GM08714 (cell line): ENCODE results near the gene JAZF1.

ENCODE experiments used
- H3K4me3 ChIP-seq: fragments of 200-500 bp; sonication (Bioruptor generic); 2 replicates; pipeline ENCODE4 v1.5.1; 2014; ENCODE audit warnings: mild to moderate bottlenecking, low read length, inconsistent platforms
- ZNF274 ChIP-seq: IDR thresholded peaks from 2 replicates; pipeline ENCODE4 v1.6.1; 2012; ENCODE audit warnings: mild to moderate bottlenecking, low read depth, low read length

Gene JAZF1

GRCh38 chr7:27944643-27945042, 236.0 kb downstream of the JAZF1 start:
- no peak overlapping the region for H3K4me3 ChIP-seq
- TF ChIP-seq ZNF274: no peak

GRCh38 chr7:27943241-27943640, 237.4 kb downstream of the JAZF1 start:
- no peak for TF ChIP-seq ZNF274
- no peak overlapping the region for H3K4me3 ChIP-seq

- H3K4me3 ChIP-seq: no peak overlapping the region
- no peak for TF ChIP-seq ZNF274
Observed at GRCh38 chr7:27942711-27943110, 237.9 kb downstream of the JAZF1 start.

GRCh38 chr7:27941522-27941921, 239.1 kb downstream of the JAZF1 start:
- no peak overlapping the region for H3K4me3 ChIP-seq
- TF ChIP-seq ZNF274: no peak

GRCh38 chr7:27940341-27940740, 240.3 kb downstream of the JAZF1 start:
- no peak overlapping the region for H3K4me3 ChIP-seq
- no peak for TF ChIP-seq ZNF274

GRCh38 chr7:27939893-27940292, 240.7 kb downstream of the JAZF1 start:
- TF ChIP-seq ZNF274: no peak
- no peak overlapping the region for H3K4me3 ChIP-seq

- no peak overlapping the region for H3K4me3 ChIP-seq
- no peak for TF ChIP-seq ZNF274
Observed at GRCh38 chr7:27936768-27937102, 243.9 kb downstream of the JAZF1 start.

GRCh38 chr7:27936047-27936767, 244.4 kb downstream of the JAZF1 start:
- no peak for TF ChIP-seq ZNF274

GRCh38 chr7:27933671-27934565, 246.7 kb downstream of the JAZF1 start:
- no peak overlapping the region for H3K4me3 ChIP-seq
- TF ChIP-seq ZNF274: no peak

More at GRCh38 chr7:27936047-27936767, 244.4 kb downstream of the JAZF1 start:
- no peak overlapping the region for H3K4me3 ChIP-seq

- H3K4me3 ChIP-seq: no peak overlapping the region
- no peak for TF ChIP-seq ZNF274
Observed at GRCh38 chr7:27930910-27931476, 249.6 kb downstream of the JAZF1 start.

GRCh38 chr7:27929127-27929526, 251.5 kb downstream of the JAZF1 start:
- no peak overlapping the region for H3K4me3 ChIP-seq
- TF ChIP-seq ZNF274: no peak

GRCh38 chr7:27928001-27928400, 252.6 kb downstream of the JAZF1 start:
- TF ChIP-seq ZNF274: no peak
- H3K4me3 ChIP-seq: no peak overlapping the region

GRCh38 chr7:27925573-27926201, 254.9 kb downstream of the JAZF1 start:
- H3K4me3 ChIP-seq: no peak overlapping the region
- no peak for TF ChIP-seq ZNF274

GRCh38 chr7:27923642-27923980, 257.0 kb downstream of the JAZF1 start:
- no peak for TF ChIP-seq ZNF274
- no peak overlapping the region for H3K4me3 ChIP-seq
